ENCODE results near the gene FBLN1.

Gene FBLN1

DNA sequence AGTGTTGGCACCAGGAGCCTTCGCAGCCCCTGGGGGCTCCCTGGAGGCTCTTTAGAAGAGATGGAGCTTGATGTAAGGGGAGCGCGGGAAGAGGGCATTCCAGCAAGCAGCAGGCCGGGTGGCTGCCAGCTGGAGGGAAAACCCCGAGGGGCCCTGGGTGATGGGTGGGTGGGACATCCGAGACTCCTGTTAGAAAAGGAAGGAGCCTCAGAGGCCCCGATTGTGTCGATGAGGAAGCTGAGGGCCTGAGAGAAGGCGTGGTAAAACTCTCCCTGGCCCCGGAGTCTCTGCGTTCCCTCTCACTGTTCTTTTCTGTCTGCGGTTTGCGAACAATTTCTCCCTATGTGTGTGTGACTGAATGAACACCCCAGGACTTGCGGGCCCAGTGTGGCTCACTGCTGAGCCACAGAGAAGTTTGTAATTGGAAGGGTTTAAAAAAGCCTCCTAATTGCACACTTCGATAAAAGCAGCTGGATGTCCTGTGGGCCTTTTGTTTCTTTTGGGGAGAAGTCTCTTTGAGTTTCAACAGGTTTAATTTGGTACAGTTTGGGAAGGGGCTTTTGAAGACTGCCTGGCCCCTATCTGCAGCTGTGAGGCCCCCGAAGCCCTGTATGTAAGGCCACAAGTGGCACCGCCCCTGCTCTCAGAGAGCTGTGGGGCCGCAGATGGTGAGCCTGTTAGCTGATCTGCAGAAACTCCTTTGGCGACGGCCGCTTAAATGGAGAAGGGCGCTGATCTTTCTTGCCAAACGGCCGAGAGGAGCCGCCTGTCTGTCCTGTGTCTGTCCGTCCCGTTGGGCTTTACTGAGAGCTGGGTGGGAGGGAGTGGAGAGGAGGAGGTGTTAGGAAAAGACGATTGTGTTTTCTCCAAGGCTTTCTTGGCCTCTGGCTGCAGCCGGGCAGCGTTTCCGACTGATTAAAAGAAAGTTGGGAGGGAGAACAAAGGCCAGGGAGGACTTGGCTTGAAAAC is 2.0 kb downstream of the FBLN1 start:
- no peak for DNase-seq (ENCODE audit: low read depth, low spot score)
- TF ChIP-seq CTCF (IDR thresholded peaks at IDR 0.05; ENCODE audit: insufficient read depth, low read length, missing control alignments): no peak
- CTCF ChIA-PET: interaction anchor here (0.6 to 3.1 kb wide), 9 partner anchors 10 to 402 kb away, joined by 3 to 25 read pairs (median 4); no protein-coding TSS in a partner anchor
- peak overlapping the region; percentile 87 for H3K4me3 ChIP-seq (ENCODE audit: low read depth, low read length)
- POLR2A ChIA-PET: interaction anchor here (0.7 kb wide), 1 partner anchor 32 kb away, joined by 3 read pairs; no protein-coding TSS in a partner anchor

DNA sequence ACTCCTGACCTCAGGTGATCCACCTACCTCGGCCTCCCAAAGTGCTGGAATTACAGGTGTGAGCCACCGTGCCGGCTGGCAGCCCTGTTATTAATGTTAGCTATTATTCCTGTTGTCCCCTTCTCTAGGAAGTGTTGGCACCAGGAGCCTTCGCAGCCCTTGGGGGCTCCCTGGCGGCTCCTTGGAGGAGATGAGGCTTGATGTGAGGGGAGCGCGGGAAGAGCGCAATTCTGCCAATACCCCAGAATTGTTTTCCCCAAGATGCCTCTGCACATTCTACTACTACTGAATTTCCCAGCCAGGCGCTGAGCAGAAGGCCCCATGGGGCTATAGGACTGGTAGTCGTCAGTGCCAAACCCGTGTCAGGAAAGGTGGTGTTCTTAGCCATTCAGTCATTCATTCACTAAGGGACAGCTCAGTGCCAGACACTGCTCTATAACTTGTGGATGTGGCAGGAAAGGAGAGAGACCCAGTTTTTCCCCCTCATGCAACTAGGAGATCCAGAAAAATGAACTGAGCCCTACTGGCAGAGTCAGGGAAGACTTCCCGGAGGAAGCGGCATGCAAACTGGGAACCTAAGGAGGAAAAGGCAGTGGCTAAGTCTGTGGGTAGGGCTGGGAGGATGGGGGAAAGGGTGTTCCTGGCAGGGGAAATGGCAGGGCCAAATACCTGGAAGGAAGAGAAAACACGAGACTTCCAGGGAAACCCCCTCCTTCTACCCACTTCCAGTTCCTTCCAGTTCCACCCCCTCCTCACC is 3.5 kb downstream of the FBLN1 start:
- ChIA-PET POLR2A (no interaction called here), CTCF (interaction anchor here (1.0 to 1.4 kb wide), 3 partner anchors 9 to 64 kb away, joined by 3 to 4 read pairs (median 3); no protein-coding TSS in a partner anchor)
- peak overlapping the region; percentile 34 for H3K4me3 ChIP-seq (ENCODE audit: low read depth, low read length)
- DNase-seq (ENCODE audit: low read depth, low spot score): no peak
- TF ChIP-seq CTCF (IDR thresholded peaks at IDR 0.05; ENCODE audit: insufficient read depth, low read length, missing control alignments): no peak

DNA sequence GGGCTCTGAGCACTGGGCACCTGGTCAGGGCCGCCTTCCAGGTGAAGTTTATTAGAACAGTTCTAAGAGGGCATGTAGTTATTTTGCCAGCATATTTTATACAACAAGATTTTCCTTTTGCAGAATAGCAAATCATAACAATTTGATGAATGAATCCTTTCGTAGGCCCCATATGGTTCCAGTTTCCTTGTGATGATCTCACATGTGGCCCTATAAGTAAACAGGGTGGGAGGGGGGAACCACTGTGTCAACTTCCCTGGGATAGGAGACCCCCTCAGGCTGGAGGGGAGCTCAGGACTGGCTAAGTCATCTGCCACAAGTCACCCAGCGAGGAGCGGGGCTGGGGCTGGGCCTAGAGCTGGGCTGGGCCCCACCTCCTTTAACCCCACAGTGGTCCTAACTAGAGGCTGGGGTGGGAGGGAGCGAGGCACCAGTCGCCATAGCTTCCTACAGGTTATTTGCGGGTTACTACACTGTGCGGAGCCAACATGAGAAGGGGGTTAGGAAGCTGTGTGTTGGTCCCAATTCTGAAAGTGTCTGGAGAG is 4.2 kb downstream of the FBLN1 start:
- no peak for DNase-seq (ENCODE audit: low read depth, low spot score)
- CTCF ChIA-PET: interaction anchor here (1.0 kb wide), 2 partner anchors 10 to 65 kb away, joined by 3 read pairs; no protein-coding TSS in a partner anchor
- H3K4me3 ChIP-seq (ENCODE audit: low read depth, low read length): peak overlapping the region; percentile 34
- TF ChIP-seq CTCF (IDR thresholded peaks at IDR 0.05; ENCODE audit: insufficient read depth, low read length, missing control alignments): no peak
- POLR2A ChIA-PET: no interaction called here

GRCh38 chr22:45507798-45508197 is 5.1 kb downstream of the FBLN1 start:
- DNase-seq (ENCODE audit: low read depth, low spot score): no peak
- no peak for TF ChIP-seq CTCF (IDR thresholded peaks at IDR 0.05; ENCODE audit: insufficient read depth, low read length, missing control alignments)
- POLR2A ChIA-PET: no interaction called here
- CTCF ChIA-PET: interaction anchor here (1.0 to 1.1 kb wide), 2 partner anchors 10 to 67 kb away, joined by 3 read pairs; no protein-coding TSS in a partner anchor
- no peak overlapping the region for H3K4me3 ChIP-seq (ENCODE audit: low read depth, low read length)

GRCh38 chr22:45508814-45509213 is 6.1 kb downstream of the FBLN1 start:
- POLR2A ChIA-PET: no interaction called here
- TF ChIP-seq CTCF (IDR thresholded peaks at IDR 0.05; ENCODE audit: insufficient read depth, low read length, missing control alignments): no peak
- no peak for DNase-seq (ENCODE audit: low read depth, low spot score)
- CTCF ChIA-PET: interaction anchor here (1.1 to 1.4 kb wide), 2 partner anchors 45 to 68 kb away, joined by 3 to 4 read pairs; no protein-coding TSS in a partner anchor
- no peak overlapping the region for H3K4me3 ChIP-seq (ENCODE audit: low read depth, low read length)

All from AG04449 (cell line).